Karpas-422 (cell line): ENCODE measurements around the gene WDFY1. TPM values are rescaled to one million over a fixed set of nuclear protein-coding genes. Genes with fewer than 3 reads are reported as not detected.

ENCODE experiments used
- DNase-seq: peaks from one replicate; pipeline ENCODE4 v3.0.0-alpha.2; 2015
- H2AFZ ChIP-seq: fragments of 200-600 bp; sonication (generic); 2 replicates; pipeline ENCODE4 v1.6.1; 2014; ENCODE audit warnings: antibody characterized with exemption, low read length, mixed read lengths
- H3K27ac ChIP-seq: fragments of 200-600 bp; sonication (generic); 2 replicates; pipeline ENCODE4 v1.5.1; 2014; ENCODE audit warnings: mild to moderate bottlenecking, low read length, moderate library complexity
- H3K27me3 ChIP-seq: fragments of 200-600 bp; sonication (generic); 2 replicates; pipeline ENCODE4 v1.6.1; 2014; ENCODE audit warnings: low read length, mixed read lengths
- H3K36me3 ChIP-seq: fragments of 200-600 bp; sonication (generic); 2 replicates; pipeline ENCODE4 v1.6.1; 2014; ENCODE audit warnings: low read length, mixed read lengths; ENCODE audit not compliant: insufficient read depth
- H3K4me1 ChIP-seq: fragments of 200-600 bp; sonication (generic); 2 replicates; pipeline ENCODE4 v1.6.1; 2014; ENCODE audit warnings: mild to moderate bottlenecking, low read length, mixed read lengths
- H3K4me2 ChIP-seq: fragments of 200-600 bp; sonication (generic); 2 replicates; pipeline ENCODE4 v1.6.1; 2014; ENCODE audit warnings: low read length, low read depth, mild to moderate bottlenecking; ENCODE audit not compliant: poor library complexity, severe bottlenecking
- H3K4me3 ChIP-seq: fragments of 200-600 bp; sonication (generic); 2 replicates; pipeline ENCODE4 v1.5.1; 2014; ENCODE audit warnings: mild to moderate bottlenecking, antibody characterized with exemption, low read length, mixed read lengths
- H3K79me2 ChIP-seq: fragments of 200-600 bp; sonication (generic); 2 replicates; pipeline ENCODE4 v1.6.1; 2014; ENCODE audit warnings: mild to moderate bottlenecking, low read length, mixed read lengths
- H3K9ac ChIP-seq: fragments of 200-600 bp; sonication (generic); 2 replicates; pipeline ENCODE4 v1.6.0; 2014; ENCODE audit warnings: low read length
- H3K9me2 ChIP-seq: fragments of 200-600 bp; sonication (generic), shearing (Covaris generic); replicated peaks from 2 replicates; pipeline ENCODE4 v1.6.0; 2014; ENCODE audit warnings: mild to moderate bottlenecking, low read length, moderate library complexity; ENCODE audit not compliant: insufficient read depth
- H3K9me3 ChIP-seq: fragments of 300-700, 200-600 bp; sonication (generic); 2 replicates; pipeline ENCODE4 v1.6.1; 2014; ENCODE audit warnings: low read length, mixed read lengths
- H4K20me1 ChIP-seq: fragments of 200-600 bp; sonication (generic); 2 replicates; pipeline ENCODE4 v1.6.1; 2014; ENCODE audit warnings: mild to moderate bottlenecking, antibody characterized with exemption, low read length, low read depth; ENCODE audit not compliant: insufficient read depth
- total RNA-seq: library from RNA; depleted of rRNA; stranded (reverse); fragments of >200 nt; shearing (Covaris generic); gene quantifications from 2 replicates; pipeline ENCODE4 v1.2.3, GENCODE V29; 2014; ENCODE audit warnings: low replicate concordance

Gene WDFY1
- total RNA-seq, 1 experiment from 2014 or later, result 34.7 TPM

DNA sequence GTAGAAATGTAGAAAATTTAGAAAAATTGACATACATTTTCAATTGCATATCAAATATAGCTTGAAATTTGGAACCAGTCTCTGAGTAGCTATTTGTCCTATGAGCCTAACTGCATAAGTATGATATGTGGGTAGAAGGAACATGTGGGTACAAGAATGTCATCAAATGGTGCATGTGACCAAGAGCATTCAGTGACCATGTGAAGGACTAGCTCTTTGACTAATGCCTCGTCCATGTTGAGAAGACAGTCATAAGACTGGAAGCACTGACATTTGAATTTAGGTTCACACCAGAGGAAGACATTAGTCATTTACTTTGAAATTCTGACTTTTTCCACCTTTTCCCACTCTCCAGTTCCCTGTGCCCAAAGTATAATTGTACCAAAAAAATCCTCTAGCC, 24.7 kb upstream of the WDFY1 start:
- Histone ChIP-seq H2AFZ (no peak overlapping the region), H3K27ac (0 out of 2 replicates have a peak overlapping the region, but pooled peaks have one; percentile 34), H3K9ac (no peak overlapping the region), H3K9me2 (no peaks in the 10 kb centered on the region), H3K4me2 (no peak overlapping the region), H3K4me3 (no peak overlapping the region), H3K4me1 (peaks cover 6% of the 10 kb centered on the region), H3K27me3 (no peaks in the 10 kb centered on the region), H3K36me3 (peaks cover 16% of the 10 kb centered on the region; the same call in 1 of the 2 replicates), H3K79me2 (peaks cover 5% of the 10 kb centered on the region), H4K20me1 (no peaks in the 10 kb centered on the region), H3K9me3 (no peaks in the 10 kb centered on the region)
- DNase-seq, result no peak

DNA sequence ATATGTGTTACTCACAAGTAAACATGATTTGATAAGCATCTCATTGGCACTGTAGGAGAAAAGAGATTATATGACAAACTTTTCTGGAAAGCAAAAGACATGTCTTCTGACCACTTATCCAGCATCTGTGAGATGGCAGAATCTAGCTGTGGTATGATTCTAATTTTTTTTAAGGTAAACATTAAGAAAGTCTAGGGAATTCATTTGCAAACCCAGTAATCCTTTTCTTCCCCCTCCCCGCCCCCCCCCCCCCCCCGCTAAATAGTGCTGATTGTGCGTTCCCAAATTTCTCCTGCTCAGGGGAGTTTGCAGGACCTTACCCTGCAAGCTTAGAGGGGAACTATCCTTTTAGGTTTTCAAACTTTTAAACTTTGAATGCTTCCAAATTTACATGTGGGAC, 24.2 kb upstream of the WDFY1 start:
- Histone ChIP-seq H3K36me3 (peaks cover 20% of the 10 kb centered on the region; the same call in 1 of the 2 replicates), H3K9me3 (no peaks in the 10 kb centered on the region), H3K9me2 (no peaks in the 10 kb centered on the region), H3K79me2 (peaks cover 10% of the 10 kb centered on the region), H3K4me1 (peaks cover 6% of the 10 kb centered on the region), H3K4me3 (no peak overlapping the region), H3K4me2 (no peak overlapping the region), H2AFZ (no peak overlapping the region), H3K27ac (0 out of 2 replicates have a peak overlapping the region, but pooled peaks have one; percentile 34), H4K20me1 (no peaks in the 10 kb centered on the region), H3K9ac (no peak overlapping the region), H3K27me3 (no peaks in the 10 kb centered on the region)
- DNase-seq, result no peak

DNA sequence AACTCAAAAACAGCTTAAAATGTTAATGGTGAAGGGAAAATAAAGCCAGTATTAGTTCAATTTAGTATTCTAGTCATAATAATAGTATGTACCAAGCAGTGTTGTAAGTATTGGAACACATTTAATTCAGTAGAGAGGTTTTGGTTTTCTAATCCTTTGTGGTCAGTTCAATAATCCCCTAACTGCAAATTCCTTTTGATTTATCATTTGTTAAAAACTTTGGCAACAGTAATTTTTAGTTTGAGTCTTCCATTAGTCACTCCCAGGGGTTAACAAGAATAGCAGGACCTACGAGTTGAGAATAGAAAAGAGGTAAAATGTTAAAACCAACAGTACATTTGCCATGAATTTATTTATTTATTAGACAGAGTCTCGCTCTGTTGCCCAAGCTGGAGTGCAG, 22.8 kb upstream of the WDFY1 start:
- Histone ChIP-seq H3K79me2 (peaks cover 22% of the 10 kb centered on the region), H3K36me3 (peaks cover 25% of the 10 kb centered on the region; the same call in 1 of the 2 replicates)

DNA sequence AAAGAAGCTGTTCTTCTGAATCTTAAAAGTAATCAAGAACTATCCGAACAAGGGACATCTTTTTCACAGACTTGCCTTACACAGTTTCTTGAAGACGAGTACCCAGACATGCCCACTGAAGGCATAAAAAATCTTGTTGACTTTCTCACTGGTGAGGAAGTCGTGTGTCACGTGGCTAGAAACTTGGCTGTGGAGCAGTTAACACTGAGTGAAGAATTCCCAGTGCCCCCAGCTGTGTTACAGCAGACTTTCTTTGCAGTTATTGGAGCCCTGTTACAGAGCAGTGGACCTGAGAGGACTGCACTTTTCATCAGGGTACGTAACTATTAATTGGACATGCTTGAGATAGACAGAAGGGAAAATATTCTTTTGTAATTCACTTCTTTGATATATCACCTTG, 14.6 kb upstream of the WDFY1 start:
- no peak for DNase-seq
- H3K9me3 ChIP-seq, result no peaks in the 10 kb centered on the region
- no peaks in the 10 kb centered on the region for H3K9me2 ChIP-seq
- H3K4me2 ChIP-seq, result peak overlapping the region; percentile 39
- H3K27me3 ChIP-seq, result no peaks in the 10 kb centered on the region
- no peak overlapping the region for H2AFZ ChIP-seq
- H4K20me1 ChIP-seq, result peaks cover 31% of the 10 kb centered on the region
- H3K9ac ChIP-seq, result no peak overlapping the region
- no peak overlapping the region for H3K27ac ChIP-seq
- H3K36me3 ChIP-seq, result peaks cover 37% of the 10 kb centered on the region; the same call in 1 of the 2 replicates
- H3K79me2 ChIP-seq, result peaks cover 72% of the 10 kb centered on the region
- H3K4me1 ChIP-seq, result peaks cover 37% of the 10 kb centered on the region
- peak overlapping the region; percentile 8; the same call in 1 of the 2 replicates for H3K4me3 ChIP-seq

More for the DNA sequence above, 22.8 kb upstream of the WDFY1 start:
- Histone ChIP-seq H3K4me2 (no peak overlapping the region), H3K4me3 (no peak overlapping the region), H3K27me3 (no peaks in the 10 kb centered on the region), H2AFZ (no peak overlapping the region), H3K27ac (no peak overlapping the region), H4K20me1 (no peaks in the 10 kb centered on the region), H3K9me2 (no peaks in the 10 kb centered on the region), H3K9me3 (no peaks in the 10 kb centered on the region), H3K4me1 (peaks cover 6% of the 10 kb centered on the region), H3K9ac (no peak overlapping the region)
- DNase-seq, result no peak

DNA sequence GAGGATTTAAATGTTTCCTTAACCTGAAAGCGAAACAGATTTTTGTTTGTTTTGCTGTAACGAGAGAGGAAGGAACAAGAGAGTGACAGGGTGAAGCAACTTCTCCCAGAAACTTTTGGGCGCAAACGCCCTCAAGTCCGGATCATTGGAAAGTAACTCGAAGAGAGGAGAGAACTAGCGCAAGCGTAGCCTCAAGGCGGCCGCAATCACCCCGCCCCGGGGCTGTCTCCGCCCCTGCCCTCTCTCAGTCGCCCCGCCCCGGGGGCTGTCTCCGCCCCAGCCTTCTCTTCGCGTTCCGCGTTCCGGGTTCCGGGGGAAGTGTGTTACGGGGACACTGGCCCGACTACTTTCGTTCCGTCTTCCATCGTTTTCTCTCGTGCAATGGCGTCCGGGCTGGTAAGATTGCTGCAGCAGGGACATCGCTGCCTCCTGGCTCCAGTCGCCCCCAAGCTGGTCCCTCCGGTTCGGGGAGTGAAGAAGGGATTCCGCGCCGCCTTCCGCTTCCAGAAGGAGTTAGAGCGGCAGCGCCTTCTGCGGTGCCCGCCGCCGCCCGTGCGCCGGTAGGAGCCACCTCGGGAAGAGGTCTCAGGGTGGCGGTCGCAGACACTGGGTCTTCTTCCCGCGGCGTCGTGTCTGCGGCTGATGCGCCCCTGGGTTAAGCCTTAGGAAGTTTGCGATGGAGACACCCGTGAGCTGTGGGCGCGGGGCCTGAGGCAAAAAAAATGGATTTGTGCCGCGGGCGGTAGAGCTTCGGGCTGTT, 12.1 kb upstream of the WDFY1 start, which contains the start of gene MRPL44:
MRPL44 (plus strand) TSS at position 372 of the 760 bp plus-strand sequence; CDS start at position 382, 10 bp downstream.
- peaks cover 29% of the 10 kb centered on the region; the same call in 1 of the 2 replicates for H3K36me3 ChIP-seq
- no peaks in the 10 kb centered on the region for H3K9me3 ChIP-seq
- H3K4me3 ChIP-seq, result peak within 1 kb of the TSS; percentile 92
- H4K20me1 ChIP-seq, result peaks cover 30% of the 10 kb centered on the region
- H3K4me2 ChIP-seq, result peak within 1 kb of the TSS; percentile 95
- H3K27me3 ChIP-seq, result no peaks in the 10 kb centered on the region
- peaks cover 45% of the 10 kb centered on the region for H3K4me1 ChIP-seq
- DNase-seq, result peak; percentile 99
- H3K79me2 ChIP-seq, result peaks cover 50% of the 10 kb centered on the region
- peak within 1 kb of the TSS; percentile 91 for H3K9ac ChIP-seq
- H3K9me2 ChIP-seq, result no peaks in the 10 kb centered on the region
- H3K27ac ChIP-seq, result peak within 1 kb of the TSS; percentile 38; the same call in 1 of the 2 replicates
- H2AFZ ChIP-seq, result peak within 1 kb of the TSS; percentile 74

DNA sequence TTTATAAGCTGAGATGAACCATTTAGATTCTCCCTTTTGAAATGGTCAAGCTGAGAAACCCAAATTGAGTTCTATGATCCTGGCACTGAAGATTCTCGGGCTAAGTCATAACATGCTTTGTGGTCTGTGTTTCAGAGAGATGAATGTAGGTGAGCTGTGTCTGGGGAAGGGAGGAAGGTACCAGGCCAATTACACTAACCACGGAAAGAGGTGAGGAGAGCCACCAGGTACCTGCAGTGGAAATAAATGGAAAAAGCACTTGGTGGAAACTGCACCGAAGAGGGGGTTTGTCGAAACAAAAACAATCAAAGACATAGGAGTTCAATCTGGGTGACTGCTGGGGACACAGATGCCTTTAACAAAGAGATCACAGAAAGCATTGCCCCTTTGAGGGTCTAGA, 11.2 kb upstream of the WDFY1 start:
- Histone ChIP-seq H3K9ac (no peak overlapping the region), H3K27ac (no peak overlapping the region), H4K20me1 (peaks cover 27% of the 10 kb centered on the region), H3K79me2 (peaks cover 40% of the 10 kb centered on the region), H2AFZ (no peak overlapping the region), H3K27me3 (no peaks in the 10 kb centered on the region), H3K36me3 (peaks cover 20% of the 10 kb centered on the region; the same call in 1 of the 2 replicates), H3K9me2 (no peaks in the 10 kb centered on the region), H3K9me3 (no peaks in the 10 kb centered on the region), H3K4me3 (no peak overlapping the region), H3K4me2 (peak overlapping the region; percentile 95), H3K4me1 (peaks cover 49% of the 10 kb centered on the region)
- no peak for DNase-seq

DNA sequence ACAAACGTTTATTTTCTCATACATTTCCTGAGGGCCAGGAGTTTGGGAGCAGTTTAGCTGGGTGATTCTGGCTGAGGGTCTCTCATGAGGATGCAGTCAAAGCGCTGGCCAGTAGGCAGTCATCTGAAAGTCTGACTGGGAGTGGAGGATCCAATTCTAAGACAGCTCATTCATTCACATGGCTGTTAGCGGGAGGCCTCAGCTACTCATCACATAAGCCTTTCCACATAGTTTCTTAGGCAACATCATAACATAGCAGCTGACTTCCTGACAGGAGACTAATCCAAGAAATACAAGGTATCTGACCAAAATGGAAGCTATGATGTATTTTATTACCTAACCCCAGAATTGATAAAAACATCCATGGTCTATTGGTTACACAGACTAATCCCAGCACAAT, 9.3 kb upstream of the WDFY1 start:
- no peak for DNase-seq
- peaks cover 21% of the 10 kb centered on the region for H3K79me2 ChIP-seq
- H3K27ac ChIP-seq, result no peak overlapping the region
- H3K9me2 ChIP-seq, result no peaks in the 10 kb centered on the region
- H3K4me2 ChIP-seq, result no peak overlapping the region
- no peak overlapping the region for H3K9ac ChIP-seq
- H3K36me3 ChIP-seq, result peaks cover under 1% of the 10 kb centered on the region; the same call in 1 of the 2 replicates
- no peak overlapping the region for H3K4me3 ChIP-seq
- peaks cover 43% of the 10 kb centered on the region for H3K4me1 ChIP-seq
- H3K27me3 ChIP-seq, result no peaks in the 10 kb centered on the region
- peaks cover 14% of the 10 kb centered on the region; the same call in 1 of the 2 replicates for H4K20me1 ChIP-seq
- no peaks in the 10 kb centered on the region for H3K9me3 ChIP-seq
- H2AFZ ChIP-seq, result no peak overlapping the region

DNA sequence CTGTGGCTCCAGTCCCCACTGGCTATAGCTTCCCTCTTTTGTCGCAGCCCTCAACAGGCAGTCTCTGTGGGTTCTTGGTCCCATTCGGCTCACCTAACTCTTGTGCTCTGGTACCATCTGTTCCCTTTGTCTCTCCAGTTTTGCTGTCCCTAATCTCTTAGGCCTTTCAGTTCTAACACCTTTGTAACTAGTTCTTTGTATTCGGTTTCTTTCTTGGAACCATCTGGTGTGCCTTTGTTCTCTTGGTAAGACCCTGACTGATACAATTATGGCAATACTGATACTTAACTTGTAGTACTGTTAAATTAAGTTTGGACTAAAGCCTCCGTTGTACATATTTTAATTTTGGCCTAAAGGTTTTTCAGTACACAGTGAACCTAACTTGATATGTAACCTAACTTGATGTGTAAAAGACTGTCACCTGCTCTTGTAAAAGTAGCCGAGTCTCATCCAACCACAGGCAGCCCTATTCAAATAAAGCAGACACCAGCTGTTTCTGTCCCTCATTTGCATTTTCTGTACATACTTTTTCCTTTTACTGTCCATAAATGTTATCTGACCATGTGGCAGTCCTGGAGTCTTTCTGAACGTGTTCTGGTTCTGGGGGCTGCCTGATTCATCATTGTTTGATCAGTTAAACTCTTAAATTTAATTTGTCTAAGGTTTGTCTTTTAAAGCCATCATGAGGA, 7.3 kb upstream of the WDFY1 start:
- no peaks in the 10 kb centered on the region for H3K9me2 ChIP-seq
- peaks cover 29% of the 10 kb centered on the region for H3K4me1 ChIP-seq
- peak; percentile 72 for DNase-seq
- H3K79me2 ChIP-seq, result peaks cover 2% of the 10 kb centered on the region
- peak overlapping the region; percentile 58 for H3K4me2 ChIP-seq
- no peaks in the 10 kb centered on the region for H4K20me1 ChIP-seq
- H3K36me3 ChIP-seq, result no peaks in the 10 kb centered on the region
- no peak overlapping the region; the same call in 1 of the 2 replicates for H3K4me3 ChIP-seq
- H2AFZ ChIP-seq, result peak overlapping the region; percentile 81
- no peaks in the 10 kb centered on the region for H3K27me3 ChIP-seq
- no peak overlapping the region; the same call in 1 of the 2 replicates for H3K9ac ChIP-seq
- no peaks in the 10 kb centered on the region for H3K9me3 ChIP-seq
- H3K27ac ChIP-seq, result peak overlapping the region; percentile 21; the same call in 1 of the 2 replicates
